Measurements from ENCODE around the gene LMNB1. TPM values are rescaled to one million over a fixed set of nuclear protein-coding genes. Genes with fewer than 3 reads are reported as not detected.

Gene LMNB1
- polyA plus RNA-seq, 3 donors: 18.0 to 33.0 (median 28.2) TPM

GRCh38 chr5:126805063-126805462, 28.1 kb downstream of the LMNB1 start:
- no peak overlapping the region for H2AFZ ChIP-seq (ENCODE audit: insufficient read depth, low read depth, low read length, poor library complexity, severe bottlenecking)
- DNase-seq: no peak
- peaks cover 15 to 25% of the 10 kb centered on the region in 2 donors for H3K36me3 ChIP-seq (replicated peaks in 1 of 2; ENCODE audit: control insufficient read depth in 1 of 2, insufficient read depth in 2 of 2, low read length in 2 of 2)
- Mint-ChIP-seq H3K27me3 (ENCODE audit: low read depth in 3 of 3) (peaks cover 0 to 1% (median 0%) of the 10 kb centered on the region in 3 donors), H3K9me3 (no peaks in the 10 kb centered on the region), H3K27ac (peak overlapping the region in 4 of 7 donors; percentile 11 to 78 (median 47)), H3K4me1 (peaks cover 58% of the 10 kb centered on the region), H3K4me3 (no peak overlapping the region), H3K36me3 (peaks cover 23 to 34% of the 10 kb centered on the region in 2 donors)
- H3K79me2 ChIP-seq (ENCODE audit: insufficient read depth, low read length): peaks cover 99% of the 10 kb centered on the region
- peak overlapping the region in 1 of 2 donors; percentile 66 for H3K27ac ChIP-seq (ENCODE audit: low read depth in 1 of 2, low read length in 2 of 2)
- no peak for TF ChIP-seq CTCF (IDR thresholded peaks at IDR 0.05)
- H3K4me1 ChIP-seq (ENCODE audit: control insufficient read depth in 1 of 2, insufficient read depth in 2 of 2, low read length in 2 of 2): peaks cover 46 to 53% of the 10 kb centered on the region in 2 donors
- H4K20me1 ChIP-seq (ENCODE audit: insufficient read depth, low read length): peaks cover 5% of the 10 kb centered on the region
- H3K9ac ChIP-seq (ENCODE audit: insufficient read depth, low read length, poor library complexity, severe bottlenecking): no peak overlapping the region
- WGBS (ENCODE audit: insufficient coverage): no CpG with 5 or more reads among the region's 2 CpGs
- no peak overlapping the region for H3K4me2 ChIP-seq (replicated peaks; ENCODE audit: extremely low read depth, low read length, poor library complexity, severe bottlenecking)
- no peaks in the 10 kb centered on the region for H3K9me3 ChIP-seq (replicated peaks in 1 of 2; ENCODE audit: control insufficient read depth in 1 of 2, insufficient read depth in 1 of 2, low read length in 2 of 2)
- intact Hi-C loops (cut with micrococcal nuclease): no loop called here
- H3K27me3 ChIP-seq (ENCODE audit: control insufficient read depth in 2 of 2, insufficient read depth in 2 of 2, low read length in 2 of 2): no peaks in the 10 kb centered on the region
- no peak overlapping the region for H3K4me3 ChIP-seq (replicated peaks in 1 of 3; ENCODE audit: low read depth in 2 of 3, low read length in 3 of 3)

- peak overlapping the region; percentile 65 for H3K4me2 ChIP-seq (replicated peaks; ENCODE audit: extremely low read depth, low read length, poor library complexity, severe bottlenecking)
- 20% methylated on average over 1 of the region's 5 CpGs for WGBS (ENCODE audit: insufficient coverage)
- H4K20me1 ChIP-seq (ENCODE audit: insufficient read depth, low read length): no peaks in the 10 kb centered on the region
- Mint-ChIP-seq H3K9me3 (no peaks in the 10 kb centered on the region), H3K27me3 (ENCODE audit: low read depth in 3 of 3) (peaks cover 0 to 1% (median 0%) of the 10 kb centered on the region in 3 donors), H3K36me3 (peaks cover 33 to 51% of the 10 kb centered on the region in 2 donors), H3K27ac (peak overlapping the region; percentile 84 to 99 (median 97)), H3K4me1 (peaks cover 73% of the 10 kb centered on the region), H3K4me3 (peak overlapping the region; percentile 58 to 75)
- peak; percentile 58 to 71 (median 70) for DNase-seq
- intact Hi-C loops (cut with micrococcal nuclease): no loop called here
- H3K4me3 ChIP-seq (replicated peaks in 1 of 3; ENCODE audit: low read depth in 2 of 3, low read length in 3 of 3): peak overlapping the region; percentile 26 to 72 (median 55)
- H2AFZ ChIP-seq (ENCODE audit: insufficient read depth, low read depth, low read length, poor library complexity, severe bottlenecking): no peak overlapping the region
- peaks cover 65 to 76% of the 10 kb centered on the region in 2 donors for H3K4me1 ChIP-seq (ENCODE audit: control insufficient read depth in 1 of 2, insufficient read depth in 2 of 2, low read length in 2 of 2)
- peak overlapping the region; percentile 77 to 94 for H3K27ac ChIP-seq (ENCODE audit: low read depth in 1 of 2, low read length in 2 of 2)
- H3K9me3 ChIP-seq (replicated peaks in 1 of 2; ENCODE audit: control insufficient read depth in 1 of 2, insufficient read depth in 1 of 2, low read length in 2 of 2): no peaks in the 10 kb centered on the region
- no peaks in the 10 kb centered on the region for H3K27me3 ChIP-seq (ENCODE audit: control insufficient read depth in 2 of 2, insufficient read depth in 2 of 2, low read length in 2 of 2)
- H3K79me2 ChIP-seq (ENCODE audit: insufficient read depth, low read length): peaks cover 90% of the 10 kb centered on the region
- H3K36me3 ChIP-seq (replicated peaks in 1 of 2; ENCODE audit: control insufficient read depth in 1 of 2, insufficient read depth in 2 of 2, low read length in 2 of 2): peaks cover 20 to 25% of the 10 kb centered on the region in 2 donors
- peak overlapping the region; percentile 33 for H3K9ac ChIP-seq (ENCODE audit: insufficient read depth, low read length, poor library complexity, severe bottlenecking)
- TF ChIP-seq CTCF (IDR thresholded peaks at IDR 0.05): peak; percentile 84
Measured at GRCh38 chr5:126808521-126808988, 31.6 kb downstream of the LMNB1 start.

Data from CD14-positive monocyte (primary cell).